IMR-90 (cell line): ENCODE measurements around the gene PAIP1.

Experiments
- CHD1 ChIP-seq: IDR thresholded peaks from 2 replicates; pipeline ENCODE4 v1.6.1; 2012; ENCODE audit warnings: low read depth, low read length, improper control_type of control experiment
- FOS ChIP-seq: fragments of 150-350 bp; IDR thresholded peaks from 2 replicates; pipeline ENCODE4 v1.6.1; 2016; ENCODE audit warnings: low read depth, low read length
- POLR2A ChIP-seq: IDR thresholded peaks from 2 replicates; pipeline ENCODE4 v1.6.1; 2012; ENCODE audit warnings: mild to moderate bottlenecking, low read depth, low read length
- RCOR1 ChIP-seq: IDR thresholded peaks from 2 replicates; pipeline ENCODE4 v1.6.1; 2012; ENCODE audit warnings: mild to moderate bottlenecking, low read length, improper control_type of control experiment; ENCODE audit not compliant: insufficient replicate concordance
- RFX5 ChIP-seq: IDR thresholded peaks from 2 replicates; pipeline ENCODE4 v1.8.0; 2012; ENCODE audit warnings: low read depth, mild to moderate bottlenecking, low read length, moderate library complexity
- TF ChIP-seq, protein P1 (sequence below): conservative IDR thresholded peaks from 2 replicates; pipeline ENCODE4 v1.5.1; 2012; ENCODE audit warnings: mild to moderate bottlenecking, low read depth, low read length, improper control_type of control experiment

DNA sequence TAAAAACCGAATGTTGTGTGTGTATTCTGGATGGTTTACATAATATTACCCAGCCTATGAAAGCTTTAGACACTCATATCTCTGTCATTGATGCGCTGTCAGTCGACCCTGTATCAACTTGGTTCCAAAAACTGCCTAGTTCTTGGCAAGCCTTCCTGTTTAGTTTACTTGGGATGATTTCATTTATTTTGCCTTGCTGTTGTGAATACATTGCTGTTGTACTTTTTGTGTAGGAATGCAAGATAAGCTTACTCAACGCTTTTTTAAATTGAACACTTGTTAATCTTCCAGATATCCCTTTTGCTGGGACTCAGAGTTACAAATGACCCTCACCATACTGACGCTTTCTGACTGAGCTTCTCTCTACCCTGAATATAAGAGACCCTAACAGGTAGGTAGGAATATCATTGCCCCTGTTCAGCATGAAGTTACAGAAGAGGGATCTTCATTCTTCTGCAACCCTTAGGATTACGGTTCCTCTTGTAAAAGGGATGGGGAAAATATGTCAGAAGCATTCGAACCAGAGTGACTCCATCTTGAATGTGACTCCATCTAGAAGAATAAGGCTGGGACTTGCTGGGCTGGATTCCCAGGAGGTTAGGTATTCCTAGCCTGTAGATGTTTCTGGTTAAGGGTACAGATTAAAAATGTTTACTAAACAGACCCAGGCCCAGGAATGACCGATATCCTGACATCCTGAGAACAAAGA is 13.7 kb upstream of the PAIP1 start:
- TF ChIP-seq, protein P1, sequence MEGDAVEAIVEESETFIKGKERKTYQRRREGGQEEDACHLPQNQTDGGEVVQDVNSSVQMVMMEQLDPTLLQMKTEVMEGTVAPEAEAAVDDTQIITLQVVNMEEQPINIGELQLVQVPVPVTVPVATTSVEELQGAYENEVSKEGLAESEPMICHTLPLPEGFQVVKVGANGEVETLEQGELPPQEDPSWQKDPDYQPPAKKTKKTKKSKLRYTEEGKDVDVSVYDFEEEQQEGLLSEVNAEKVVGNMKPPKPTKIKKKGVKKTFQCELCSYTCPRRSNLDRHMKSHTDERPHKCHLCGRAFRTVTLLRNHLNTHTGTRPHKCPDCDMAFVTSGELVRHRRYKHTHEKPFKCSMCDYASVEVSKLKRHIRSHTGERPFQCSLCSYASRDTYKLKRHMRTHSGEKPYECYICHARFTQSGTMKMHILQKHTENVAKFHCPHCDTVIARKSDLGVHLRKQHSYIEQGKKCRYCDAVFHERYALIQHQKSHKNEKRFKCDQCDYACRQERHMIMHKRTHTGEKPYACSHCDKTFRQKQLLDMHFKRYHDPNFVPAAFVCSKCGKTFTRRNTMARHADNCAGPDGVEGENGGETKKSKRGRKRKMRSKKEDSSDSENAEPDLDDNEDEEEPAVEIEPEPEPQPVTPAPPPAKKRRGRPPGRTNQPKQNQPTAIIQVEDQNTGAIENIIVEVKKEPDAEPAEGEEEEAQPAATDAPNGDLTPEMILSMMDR = no peak
- no peak for TF ChIP-seq RCOR1
- no peak for TF ChIP-seq RFX5
- no peak for TF ChIP-seq POLR2A
- TF ChIP-seq CHD1 = no peak
- TF ChIP-seq FOS = no peak
